OCI-M2 (cell line): ENCODE data around the gene LRRC3.

Experiments used
- DNase-seq: peaks from one replicate; lab custom pipeline; 2025; ENCODE audit not compliant: unreplicated experiment; lab: John Stamatoyannopoulos, UW

Gene LRRC3

GRCh38 chr21:44456214-44456914 lies 1.1 kb downstream of the LRRC3 start:
- DNase-seq = no peak

- no peak for DNase-seq
These were observed 1.8 kb downstream of the LRRC3 start for GRCh38 chr21:44456915-44457736.

DNA sequence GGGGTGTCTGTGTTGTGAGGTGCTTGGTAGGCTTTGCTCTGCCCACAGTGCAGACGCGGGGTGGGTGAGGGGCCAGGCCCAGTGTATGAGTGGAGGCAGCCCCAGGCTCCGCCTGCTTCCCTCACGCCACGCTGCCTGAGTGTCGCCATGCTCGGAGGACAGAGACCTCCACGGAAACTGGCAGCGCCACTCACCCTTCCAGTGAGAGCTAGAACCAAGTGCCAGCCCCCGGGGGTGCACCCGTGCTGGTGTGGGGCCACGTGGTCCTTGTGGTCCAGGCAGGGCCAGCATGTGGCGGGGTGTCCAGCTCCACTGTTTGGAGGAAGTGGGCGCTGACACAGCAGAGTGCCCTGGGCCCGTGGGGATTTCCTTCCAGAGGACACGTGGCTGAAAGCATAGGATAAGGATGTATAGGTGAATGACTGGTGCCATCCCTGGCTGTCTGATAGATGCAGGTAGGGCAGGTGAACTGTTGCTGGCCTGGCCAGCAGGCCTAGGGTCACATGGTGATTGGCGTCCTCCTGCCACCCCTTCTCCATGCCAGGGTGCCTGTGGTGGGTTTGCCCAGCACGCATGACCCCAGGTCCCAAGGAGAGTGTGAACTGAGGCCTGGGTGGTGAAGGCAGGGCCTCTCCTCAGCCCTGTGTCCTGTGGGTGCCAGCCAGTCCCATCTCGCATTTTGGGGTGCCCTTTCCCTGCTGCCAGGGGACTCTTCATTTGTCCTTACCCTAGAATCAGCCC lies 3.8 kb downstream of the LRRC3 start:
- DNase-seq = no peak

DNA sequence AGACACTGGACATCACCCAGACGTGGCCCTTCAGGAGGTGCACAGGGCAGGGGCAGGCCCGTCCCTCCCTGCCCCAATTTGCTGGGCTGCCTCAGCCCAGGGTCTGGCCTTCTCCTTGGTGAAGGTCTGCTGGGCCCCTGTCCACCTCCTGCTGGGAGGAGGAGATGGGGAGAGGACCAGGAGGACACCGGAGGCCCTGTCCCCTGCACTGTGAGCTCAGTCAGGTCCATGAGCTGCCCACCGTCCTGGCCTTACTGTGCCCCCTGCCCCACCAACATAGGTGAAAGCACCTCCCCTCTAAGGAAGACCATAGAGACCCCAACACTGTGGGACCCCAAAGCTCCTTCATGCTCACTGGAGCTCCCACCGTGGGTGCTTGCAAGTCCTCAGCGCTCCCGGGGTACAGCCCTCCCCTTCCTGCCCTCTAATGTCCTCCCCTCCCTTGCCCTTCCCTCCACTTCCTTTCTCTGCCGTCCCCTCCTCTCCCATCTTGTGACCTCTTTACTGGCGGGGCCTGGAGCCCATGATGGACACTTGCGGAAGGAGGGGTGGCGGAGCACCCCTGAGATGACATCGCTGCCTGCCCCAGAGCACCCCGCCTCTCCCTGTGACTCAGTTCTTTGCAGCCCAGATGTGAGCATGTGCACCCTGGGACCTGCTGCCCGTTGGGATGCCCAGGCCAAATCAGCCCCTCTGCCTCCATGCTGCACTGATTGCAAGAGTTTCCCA lies 4.6 kb downstream of the LRRC3 start:
- no peak for DNase-seq

DNA sequence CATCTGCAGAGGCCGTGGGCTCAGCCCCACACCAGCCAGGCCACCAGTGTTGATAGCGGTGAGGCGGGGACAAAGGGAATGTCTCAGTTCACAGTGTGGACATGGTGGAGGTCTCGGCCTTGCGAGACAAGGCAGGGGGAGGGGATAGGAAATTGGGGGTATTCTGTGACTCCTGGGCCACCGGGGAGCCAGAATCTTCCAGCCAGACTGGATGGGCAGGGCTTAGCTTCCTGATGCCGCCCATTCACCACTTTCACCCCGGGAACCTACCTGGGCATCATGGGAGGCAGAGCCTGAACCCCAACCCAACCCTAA lies 5.1 kb downstream of the LRRC3 start:
- DNase-seq = no peak

DNA sequence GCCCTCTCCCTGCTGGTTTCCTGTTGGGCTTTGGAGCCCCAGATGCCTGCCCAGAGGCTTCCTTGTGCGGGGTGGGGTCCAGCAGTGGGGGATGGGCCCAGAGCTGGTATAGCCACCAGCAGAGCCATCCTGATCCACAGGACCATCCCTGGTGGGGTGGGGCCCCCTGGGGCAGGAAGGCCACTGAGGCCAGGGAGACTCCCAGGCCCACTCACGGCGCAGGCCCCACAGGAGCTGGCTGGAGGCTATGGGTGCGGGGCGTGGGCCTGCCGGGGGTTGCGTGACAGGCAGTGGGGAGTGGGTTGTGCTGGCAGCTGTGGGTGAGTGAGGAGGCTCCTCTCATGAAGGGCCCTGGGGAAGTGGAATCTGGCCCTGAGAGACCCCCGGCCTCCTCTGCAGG lies 5.7 kb downstream of the LRRC3 start:
- DNase-seq = no peak

DNA sequence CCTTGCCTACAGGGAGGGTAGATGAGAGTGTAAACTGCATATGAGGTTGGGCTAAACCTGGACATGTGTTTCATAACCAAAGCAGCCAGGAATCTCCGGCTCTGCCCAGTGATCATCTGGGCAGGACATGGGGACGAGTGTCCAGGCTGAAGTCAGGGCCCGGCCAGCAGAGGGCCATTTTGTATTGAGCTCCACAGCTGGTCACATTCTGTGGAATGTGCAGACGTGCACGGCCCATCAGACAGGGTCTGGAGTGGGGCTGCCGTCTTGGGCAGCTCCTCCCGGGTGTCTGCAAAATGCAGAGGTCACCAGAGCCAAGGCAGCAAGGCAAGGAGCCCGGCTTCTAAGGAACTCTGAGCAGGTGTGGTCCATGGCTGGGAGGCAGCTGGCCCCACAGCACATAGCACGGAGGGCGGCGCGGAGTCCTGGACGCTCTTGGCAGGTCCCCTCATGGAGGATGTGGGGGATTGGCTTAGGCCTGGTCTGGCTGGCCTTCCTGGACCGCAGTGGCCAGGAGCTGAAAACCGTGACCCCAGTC lies 6.2 kb downstream of the LRRC3 start:
- DNase-seq = no peak

DNA sequence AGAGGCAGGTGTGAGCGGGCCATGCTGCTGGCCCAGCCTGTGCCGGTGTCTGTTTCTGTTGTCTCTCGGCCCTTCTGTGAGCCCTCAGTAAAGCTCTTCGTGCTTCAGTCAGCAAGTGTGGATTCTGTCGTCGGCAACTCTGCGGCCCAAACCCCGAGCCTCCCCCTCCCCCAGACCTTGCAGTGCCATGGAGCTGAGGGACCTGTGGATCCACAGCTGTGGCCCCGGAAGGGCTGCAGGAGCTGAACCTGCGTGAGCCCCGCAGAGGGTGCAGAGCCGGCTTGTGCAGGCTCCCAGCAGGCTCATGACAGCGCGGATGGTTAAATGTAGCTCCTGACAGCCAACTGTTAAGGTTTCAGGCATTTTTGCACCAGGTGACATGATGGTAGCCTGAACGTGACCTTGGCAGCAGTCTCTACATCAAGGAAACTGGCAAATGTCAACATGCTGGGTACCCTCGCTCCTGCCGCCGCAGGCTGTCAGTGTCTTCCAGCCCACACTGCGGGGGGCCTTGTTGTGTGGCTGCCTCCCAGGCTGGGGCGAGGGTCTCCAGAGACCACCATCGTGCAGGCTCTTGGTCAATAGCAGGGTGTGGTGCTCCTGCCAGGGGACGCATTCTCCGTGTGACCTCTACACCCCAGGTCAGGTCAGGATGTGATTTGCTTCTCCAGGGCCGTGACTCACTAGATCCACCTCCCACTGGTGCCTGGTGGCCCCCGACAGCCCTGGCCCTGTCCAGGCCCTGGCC lies 7.0 kb downstream of the LRRC3 start:
- no peak for DNase-seq

DNA sequence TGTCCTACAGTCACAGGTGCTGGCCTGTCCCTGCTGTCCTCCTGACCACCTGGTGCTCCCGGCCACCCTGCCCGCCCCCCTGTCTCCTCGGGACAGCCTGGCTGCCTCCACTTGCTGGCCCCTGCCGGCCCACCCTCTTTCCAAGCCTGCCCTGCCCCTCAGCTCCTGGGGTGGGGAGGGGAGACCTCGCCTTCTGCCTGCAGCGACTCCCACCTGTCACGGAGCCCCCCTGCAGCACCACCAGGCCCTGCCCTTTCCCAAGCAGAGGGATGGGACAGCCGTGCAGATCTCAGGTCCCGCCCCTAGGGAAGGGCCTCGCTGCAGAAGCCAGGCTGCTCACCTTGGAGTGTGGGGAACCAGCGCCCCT lies 7.5 kb downstream of the LRRC3 start:
- DNase-seq = no peak

GRCh38 chr21:44463724-44464123 lies 8.4 kb downstream of the LRRC3 start:
- DNase-seq = no peak

GRCh38 chr21:44464351-44464750 lies 9.0 kb downstream of the LRRC3 start:
- DNase-seq = no peak

- no peak for DNase-seq
These were observed 11.1 kb downstream of the LRRC3 start for GRCh38 chr21:44466351-44466954.

GRCh38 chr21:44466996-44467858 lies 11.9 kb downstream of the LRRC3 start:
- no peak for DNase-seq

DNA sequence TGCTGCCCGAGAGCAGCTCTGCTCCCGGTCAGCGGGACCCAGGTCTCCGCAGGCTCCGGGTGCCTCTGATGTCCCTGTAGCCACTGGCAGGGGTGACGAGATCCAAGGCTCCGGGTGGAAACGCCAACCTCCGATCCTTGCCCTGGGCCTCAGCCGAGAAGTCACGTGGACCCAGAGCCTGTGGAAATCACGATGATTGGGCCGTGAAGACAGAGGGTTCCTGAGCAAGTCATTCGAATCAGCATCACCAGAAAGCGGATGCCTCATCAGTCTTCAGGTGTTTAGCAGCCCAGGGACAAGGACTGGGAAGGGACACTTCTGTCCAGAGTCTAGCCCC lies 12.5 kb downstream of the LRRC3 start:
- DNase-seq = no peak

DNA sequence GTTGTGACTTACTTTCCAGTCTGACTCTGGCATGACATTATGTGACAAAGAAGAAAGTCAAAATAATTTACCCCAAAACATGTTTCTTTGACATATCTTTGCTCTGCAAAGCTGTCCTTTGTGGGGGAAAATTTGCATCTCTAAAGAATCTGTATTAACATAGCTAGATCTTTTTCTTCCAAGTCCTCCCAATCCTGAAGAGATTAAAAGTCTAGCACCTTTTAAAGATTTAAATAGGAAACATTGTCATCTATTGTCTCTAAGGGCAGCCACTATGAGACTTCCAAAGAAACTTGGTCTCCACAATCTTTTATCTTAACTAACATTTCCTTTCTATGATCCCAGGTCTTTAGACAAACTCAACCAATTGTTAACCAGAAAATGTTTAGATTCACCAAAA lies 16.0 kb downstream of the LRRC3 start:
- no peak for DNase-seq

- no peak for DNase-seq
These were observed 16.7 kb downstream of the LRRC3 start for GRCh38 chr21:44471996-44472395.

DNA sequence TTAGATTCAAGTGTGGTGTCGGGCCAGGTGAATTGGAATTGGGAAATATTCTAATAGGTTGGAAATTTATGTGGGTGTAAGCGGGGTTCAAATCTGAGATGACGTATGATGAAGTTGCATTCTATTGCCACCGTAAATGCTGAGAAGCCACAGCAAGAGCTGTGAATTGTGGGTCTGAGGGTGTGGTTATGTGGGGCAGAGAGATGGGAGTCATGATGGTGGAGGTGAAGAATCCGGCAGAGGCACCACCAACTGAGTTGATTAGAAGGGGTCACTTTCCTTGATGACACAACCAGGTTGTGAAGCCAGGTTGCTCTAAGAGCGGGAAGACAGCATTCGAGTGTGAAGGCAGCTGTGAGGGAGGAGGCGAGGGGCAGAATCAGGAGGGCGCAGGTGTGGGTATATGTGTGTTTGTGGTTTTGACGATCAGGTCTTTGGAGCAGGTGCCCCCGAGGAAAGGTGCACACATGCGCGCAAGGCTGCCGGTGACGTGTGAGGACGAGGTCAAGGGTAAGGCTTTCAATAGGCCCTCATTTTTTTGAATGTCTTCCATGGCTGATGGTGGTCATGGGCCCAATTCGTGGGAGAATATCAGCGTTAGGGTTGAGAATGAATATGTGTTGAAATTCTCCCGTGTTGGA lies 18.7 kb downstream of the LRRC3 start:
- no peak for DNase-seq

GRCh38 chr21:44475266-44475845 lies 20.0 kb downstream of the LRRC3 start:
- no peak for DNase-seq
